Measurements from ENCODE around the gene PCDH8.
"Not testable (repeated sequence)": the region's sequence is repeated elsewhere in the genome, so short reads cannot be mapped to it uniquely, and the experiment has no call there.

Gene PCDH8

GRCh38 chr13:52817886-52818285 is 30.6 kb downstream of the PCDH8 start:
- not testable (repeated sequence) for DNase-seq

- DNase-seq: no peak
Observed at GRCh38 chr13:52815330-52815729, 33.1 kb downstream of the PCDH8 start.

GRCh38 chr13:52812941-52813340 is 35.5 kb downstream of the PCDH8 start:
- no peak for DNase-seq

- DNase-seq: no peak
Observed at GRCh38 chr13:52811841-52812240, 36.6 kb downstream of the PCDH8 start.

- DNase-seq: no peak
Observed at GRCh38 chr13:52810526-52810925, 37.9 kb downstream of the PCDH8 start.

GRCh38 chr13:52810011-52810410 is 38.4 kb downstream of the PCDH8 start:
- no peak for DNase-seq

GRCh38 chr13:52809310-52809769 is 39.1 kb downstream of the PCDH8 start:
- DNase-seq: peak; percentile 33

GRCh38 chr13:52808842-52809219 is 39.6 kb downstream of the PCDH8 start:
- no peak for DNase-seq

GRCh38 chr13:52806029-52806428 is 42.4 kb downstream of the PCDH8 start:
- no peak for DNase-seq

- no peak for DNase-seq
Observed at GRCh38 chr13:52804202-52804641, 44.2 kb downstream of the PCDH8 start.

- no peak for DNase-seq
Observed at GRCh38 chr13:52800856-52801255, 47.6 kb downstream of the PCDH8 start.

GRCh38 chr13:52798770-52799430 is 49.5 kb downstream of the PCDH8 start:
- no peak for DNase-seq

GRCh38 chr13:52797176-52797575 is 51.3 kb downstream of the PCDH8 start:
- no peak for DNase-seq

GRCh38 chr13:52794589-52794988 is 53.9 kb downstream of the PCDH8 start:
- no peak for DNase-seq

GRCh38 chr13:52793515-52794061 is 54.9 kb downstream of the PCDH8 start:
- no peak for DNase-seq

All from fibroblast of skin of abdomen (primary cell).